HEK293 (cell line): ENCODE data around the gene ZNF462.

ENCODE experiments used
- CTCF ChIA-PET: fragments of 350-600 bp; formaldehyde crosslinking; extraction: SDS; loops from one replicate; lab custom pipeline; 2021; ENCODE audit warnings: antibody characterized with exemption; lab: Yijun Ruan, JAX
- POLR2A ChIA-PET: fragments of 300-600 bp; formaldehyde crosslinking; extraction: SDS; loops from one replicate; lab custom pipeline; 2020; ENCODE audit warnings: antibody characterized with exemption, inconsistent platforms; lab: Yijun Ruan, JAX
- H3K27ac ChIP-seq: fragments of 200-500 bp; sonication (Bioruptor generic); 2 replicates; pipeline ENCODE4 v1.5.1; 2014; ENCODE audit warnings: low read depth, low read length, control low read depth, inconsistent platforms; ENCODE audit errors: extremely low read depth
- H3K36me3 ChIP-seq, 2 experiments: fragments of 200-500 bp in 1 of 2; sonication (Bioruptor generic) in 1 of 2; 1 replicate in 1 of 2; 2 replicates in 1 of 2; pipeline ENCODE4 v1.5.1; 2014 to 2017; ENCODE audit warnings: inconsistent platforms in 2 of 2, low read length in 2 of 2; ENCODE audit not compliant: control insufficient read depth in 2 of 2, insufficient read depth in 1 of 2
- H3K4me1 ChIP-seq: fragments of 200-500 bp; sonication (Bioruptor generic); 2 replicates; pipeline ENCODE4 v1.5.1; 2014; ENCODE audit warnings: mild to moderate bottlenecking, low read length, inconsistent platforms; ENCODE audit not compliant: control insufficient read depth, insufficient read depth
- H3K4me3 ChIP-seq: 2 replicates; pipeline ENCODE4 v1.5.1; 2011; ENCODE audit warnings: low read depth, mild to moderate bottlenecking, control low read depth, low read length, moderate library complexity
- H3K9me3 ChIP-seq: fragments of 200-500 bp; sonication (Bioruptor generic); 2 replicates; pipeline ENCODE4 v1.5.1; 2014; ENCODE audit warnings: low read depth, low read length, inconsistent platforms; ENCODE audit not compliant: control insufficient read depth, insufficient read depth
- ATF2 ChIP-seq: fragments of 450-650 bp; formaldehyde crosslinking; IDR thresholded peaks from 2 replicates; pipeline ENCODE4 v1.5.1; 2016; ENCODE audit warnings: missing biosample characterization, missing genetic modification characterization, low read depth
- BCL11B ChIP-seq: fragments of 450-650 bp; formaldehyde crosslinking; IDR thresholded peaks from 2 replicates; pipeline ENCODE4 v1.5.1; 2016; ENCODE audit warnings: low read depth, missing biosample characterization, missing genetic modification characterization
- GLI2 ChIP-seq: fragments of 450-650 bp; formaldehyde crosslinking; IDR thresholded peaks from 2 replicates; pipeline ENCODE4; 2017; ENCODE audit warnings: missing biosample characterization, missing genetic modification characterization, low read depth, borderline replicate concordance
- HOXC10 ChIP-seq: sonication (generic); formaldehyde crosslinking; IDR thresholded peaks from 2 replicates; pipeline ENCODE4 v1.8.1; 2023; ENCODE audit warnings: mild to moderate bottlenecking, missing genetic modification reagents
- PRDM4 ChIP-seq: fragments of 450-650 bp; formaldehyde crosslinking; IDR thresholded peaks from 2 replicates; pipeline ENCODE4 v1.5.1; 2017; ENCODE audit warnings: missing biosample characterization, missing genetic modification characterization
- ZFP37 ChIP-seq: fragments of 450-650 bp; formaldehyde crosslinking; IDR thresholded peaks from 2 replicates; pipeline ENCODE4 v1.5.1; 2016; ENCODE audit warnings: missing biosample characterization, missing genetic modification characterization
- ZNF121 ChIP-seq: fragments of 450-650 bp; formaldehyde crosslinking; IDR thresholded peaks from 2 replicates; pipeline ENCODE4 v1.5.1; 2016; ENCODE audit warnings: missing biosample characterization, missing genetic modification characterization
- ZNF146 ChIP-seq: fragments of 450-650 bp; formaldehyde crosslinking; IDR thresholded peaks from 2 replicates; pipeline ENCODE4 v1.5.1; 2016; ENCODE audit warnings: missing biosample characterization, missing genetic modification characterization
- ZNF157 ChIP-seq: fragments of 450-650 bp; formaldehyde crosslinking; IDR thresholded peaks from 2 replicates; pipeline ENCODE4 v1.5.1; 2016; ENCODE audit warnings: missing biosample characterization, missing genetic modification characterization
- ZNF202 ChIP-seq: fragments of 450-650 bp; formaldehyde crosslinking; IDR thresholded peaks from 2 replicates; pipeline ENCODE4 v1.5.1; 2016; ENCODE audit warnings: missing biosample characterization, missing genetic modification characterization, borderline replicate concordance
- ZNF239 ChIP-seq: fragments of 450-650 bp; formaldehyde crosslinking; IDR thresholded peaks from 2 replicates; pipeline ENCODE4 v1.5.1; 2016; ENCODE audit warnings: missing biosample characterization, missing genetic modification characterization
- ZNF280C ChIP-seq: fragments of 450-650 bp; formaldehyde crosslinking; IDR thresholded peaks from 2 replicates; pipeline ENCODE4 v1.5.1; 2016; ENCODE audit warnings: missing biosample characterization, missing genetic modification characterization
- ZNF292 ChIP-seq: fragments of 450-650 bp; formaldehyde crosslinking; IDR thresholded peaks from 2 replicates; pipeline ENCODE4 v1.5.1; 2016; ENCODE audit warnings: low read depth, missing biosample characterization, missing genetic modification characterization, borderline replicate concordance
- ZNF311 ChIP-seq: fragments of 450-650 bp; formaldehyde crosslinking; IDR thresholded peaks from 2 replicates; pipeline ENCODE4 v1.5.1; 2017; ENCODE audit warnings: missing biosample characterization, missing genetic modification characterization, borderline replicate concordance
- ZNF394 ChIP-seq: fragments of 450-650 bp; formaldehyde crosslinking; IDR thresholded peaks from 2 replicates; pipeline ENCODE4 v1.5.1; 2016; ENCODE audit warnings: missing biosample characterization, missing genetic modification characterization, mild to moderate bottlenecking, moderate library complexity, borderline replicate concordance
- ZNF423 ChIP-seq: fragments of 450-650 bp; formaldehyde crosslinking; IDR thresholded peaks from 2 replicates; pipeline ENCODE4 v1.5.1; 2016; ENCODE audit warnings: missing biosample characterization, missing genetic modification characterization
- ZNF571 ChIP-seq: fragments of 450-650 bp; formaldehyde crosslinking; IDR thresholded peaks from 2 replicates; pipeline ENCODE4 v1.5.0; 2017; ENCODE audit warnings: missing biosample characterization, missing genetic modification characterization
- ZNF626 ChIP-seq: fragments of 450-650 bp; sonication (Bioruptor Pico); formaldehyde crosslinking; IDR thresholded peaks from 2 replicates; pipeline ENCODE4 v1.5.1; 2018; ENCODE audit warnings: missing biosample characterization, missing genetic modification characterization, inconsistent platforms
- ZNF747 ChIP-seq: fragments of 450-650 bp; formaldehyde crosslinking; IDR thresholded peaks from 2 replicates; pipeline ENCODE4 v1.5.1; 2016; ENCODE audit warnings: missing biosample characterization, missing genetic modification characterization
- TF ChIP-seq, protein P1 (sequence below): IDR thresholded peaks from 2 replicates; pipeline ENCODE4 v1.6.1; 2011; ENCODE audit warnings: mild to moderate bottlenecking, low read depth, low read length, borderline replicate concordance
- TF ChIP-seq, protein P2 (sequence below): fragments of 450-650 bp; formaldehyde crosslinking; IDR thresholded peaks from 2 replicates; pipeline ENCODE4 v1.5.1; 2016; ENCODE audit warnings: missing biosample characterization, missing genetic modification characterization
- TF ChIP-seq, protein P3 (sequence below): fragments of 450-650 bp; formaldehyde crosslinking; IDR thresholded peaks from 2 replicates; pipeline ENCODE4 v1.5.1; 2016; ENCODE audit warnings: missing biosample characterization, missing genetic modification characterization

ZNF462 gene

GRCh38 chr9:106993603-106994002 is 130.6 kb downstream of the ZNF462 start:
- H3K4me3 ChIP-seq = no peak overlapping the region
- H3K4me1 ChIP-seq = no peaks in the 10 kb centered on the region
- H3K9me3 ChIP-seq = no peaks in the 10 kb centered on the region
- TF ChIP-seq ZNF121 (tag by site-specific recombination) (0 out of 2 replicates have a peak, but pooled peaks have one; percentile 57), ZNF202 (tag by site-specific recombination) (no peak)
- TF ChIP-seq, all 188 proteins: peak for 1
- CTCF ChIA-PET = no interaction called here
- H3K36me3 ChIP-seq = peaks cover 0 to 3% of the 10 kb centered on the region in 2 experiments; a peak in 1 of 3 replicates
- no peak overlapping the region for H3K27ac ChIP-seq
- POLR2A ChIA-PET = no interaction called here

DNA sequence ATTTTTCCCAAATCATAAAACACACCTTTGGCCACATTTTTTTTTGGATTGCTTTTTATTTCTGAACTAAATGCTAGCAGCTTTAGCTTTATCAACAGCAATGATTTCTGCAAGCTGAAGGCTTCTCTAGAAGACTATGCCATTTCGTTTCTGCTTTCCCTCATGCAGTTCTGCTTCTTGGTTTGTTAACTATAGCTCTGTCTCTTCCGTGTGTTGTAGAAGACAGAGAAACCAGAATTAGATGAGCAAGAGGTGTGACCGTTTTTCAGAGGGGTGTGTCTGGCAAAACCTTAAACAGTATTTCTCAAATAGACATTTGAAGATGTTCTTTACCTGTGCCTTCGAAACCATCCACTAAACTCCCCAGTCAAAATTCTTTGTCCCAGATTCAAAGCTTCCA is 131.5 kb downstream of the ZNF462 start:
- Histone ChIP-seq H3K27ac (no peak overlapping the region), H3K9me3 (no peaks in the 10 kb centered on the region), H3K4me3 (no peak overlapping the region), H3K4me1 (no peaks in the 10 kb centered on the region), H3K36me3 (peaks cover 0 to 3% of the 10 kb centered on the region in 2 experiments; a peak in 1 of 3 replicates)
- TF ChIP-seq, protein P1, sequence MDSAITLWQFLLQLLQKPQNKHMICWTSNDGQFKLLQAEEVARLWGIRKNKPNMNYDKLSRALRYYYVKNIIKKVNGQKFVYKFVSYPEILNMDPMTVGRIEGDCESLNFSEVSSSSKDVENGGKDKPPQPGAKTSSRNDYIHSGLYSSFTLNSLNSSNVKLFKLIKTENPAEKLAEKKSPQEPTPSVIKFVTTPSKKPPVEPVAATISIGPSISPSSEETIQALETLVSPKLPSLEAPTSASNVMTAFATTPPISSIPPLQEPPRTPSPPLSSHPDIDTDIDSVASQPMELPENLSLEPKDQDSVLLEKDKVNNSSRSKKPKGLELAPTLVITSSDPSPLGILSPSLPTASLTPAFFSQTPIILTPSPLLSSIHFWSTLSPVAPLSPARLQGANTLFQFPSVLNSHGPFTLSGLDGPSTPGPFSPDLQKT = no peak
- TF ChIP-seq, protein P2, sequence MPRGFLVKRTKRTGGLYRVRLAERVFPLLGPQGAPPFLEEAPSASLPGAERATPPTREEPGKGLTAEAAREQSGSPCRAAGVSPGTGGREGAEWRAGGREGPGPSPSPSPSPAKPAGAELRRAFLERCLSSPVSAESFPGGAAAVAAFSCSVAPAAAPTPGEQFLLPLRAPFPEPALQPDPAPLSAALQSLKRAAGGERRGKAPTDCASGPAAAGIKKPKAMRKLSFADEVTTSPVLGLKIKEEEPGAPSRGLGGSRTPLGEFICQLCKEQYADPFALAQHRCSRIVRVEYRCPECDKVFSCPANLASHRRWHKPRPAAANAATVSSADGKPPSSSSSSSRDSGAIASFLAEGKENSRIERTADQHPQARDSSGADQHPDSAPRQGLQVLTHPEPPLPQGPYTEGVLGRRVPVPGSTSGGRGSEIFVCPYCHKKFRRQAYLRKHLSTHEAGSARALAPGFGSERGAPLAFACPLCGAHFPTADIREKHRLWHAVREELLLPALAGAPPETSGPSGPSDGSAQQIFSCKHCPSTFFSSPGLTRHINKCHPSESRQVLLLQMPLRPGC (tag by site-specific recombination) = no peak
- TF ChIP-seq ZNF423 = no peak
- TF ChIP-seq ZFP37 (tag by site-specific recombination) = no peak
- no peak for TF ChIP-seq ZNF311 (tag by site-specific recombination)
- no peak for TF ChIP-seq ZNF280C (tag by site-specific recombination)
- TF ChIP-seq HOXC10 (CRISPR knock-in tag) = no peak
- no peak for TF ChIP-seq ZNF626 (tag by site-specific recombination)
- no peak for TF ChIP-seq PRDM4 (tag by site-specific recombination)
- no peak for TF ChIP-seq ZNF157 (tag by site-specific recombination)
- no peak for TF ChIP-seq ZNF146
- TF ChIP-seq GLI2 = no peak
- POLR2A ChIA-PET = no interaction called here
- CTCF ChIA-PET = interaction anchor here (0.7 kb wide), 1 partner anchor 1962 kb away, joined by 4 read pairs; no protein-coding TSS in a partner anchor

- ChIA-PET POLR2A (no interaction called here), CTCF (no interaction called here)
- H3K9me3 ChIP-seq = no peaks in the 10 kb centered on the region
- peaks cover 0 to 11% of the 10 kb centered on the region in 2 experiments; a peak in 1 of 3 replicates for H3K36me3 ChIP-seq
- H3K4me1 ChIP-seq = no peaks in the 10 kb centered on the region
- H3K4me3 ChIP-seq = no peak overlapping the region
- no peak overlapping the region for H3K27ac ChIP-seq
- TF ChIP-seq ZNF239 (tag by site-specific recombination) (no peak), ZNF747 (tag by site-specific recombination) (no peak), BCL11B (tag by site-specific recombination) (no peak), ATF2 (tag by site-specific recombination) (no peak), ZNF292 (tag by site-specific recombination) (no peak), ZNF394 (tag by site-specific recombination) (no peak), ZNF571 (tag by site-specific recombination) (no peak)
- TF ChIP-seq, protein P3, sequence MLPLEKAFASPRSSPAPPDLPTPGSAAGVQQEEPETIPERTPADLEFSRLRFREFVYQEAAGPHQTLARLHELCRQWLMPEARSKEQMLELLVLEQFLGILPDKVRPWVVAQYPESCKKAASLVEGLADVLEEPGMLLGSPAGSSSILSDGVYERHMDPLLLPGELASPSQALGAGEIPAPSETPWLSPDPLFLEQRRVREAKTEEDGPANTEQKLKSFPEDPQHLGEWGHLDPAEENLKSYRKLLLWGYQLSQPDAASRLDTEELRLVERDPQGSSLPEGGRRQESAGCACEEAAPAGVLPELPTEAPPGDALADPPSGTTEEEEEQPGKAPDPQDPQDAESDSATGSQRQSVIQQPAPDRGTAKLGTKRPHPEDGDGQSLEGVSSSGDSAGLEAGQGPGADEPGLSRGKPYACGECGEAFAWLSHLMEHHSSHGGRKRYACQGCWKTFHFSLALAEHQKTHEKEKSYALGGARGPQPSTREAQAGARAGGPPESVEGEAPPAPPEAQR (tag by site-specific recombination) = no peak
Measured at GRCh38 chr9:107000218-107000617, 137.3 kb downstream of the ZNF462 start.
